GM18858 (cell line): ENCODE measurements around the gene MAMLD1.
"Not testable (repeated sequence)": the region's sequence is repeated elsewhere in the genome, so short reads cannot be mapped to it uniquely, and the experiment has no call there.

Experiments used
- ATAC-seq: cut with Tn5 transposase; IDR thresholded peaks from one replicate; pipeline ENCODE4 v1.9.1; 2021; ENCODE audit not compliant: unreplicated experiment

The MAMLD1 gene, protein sequence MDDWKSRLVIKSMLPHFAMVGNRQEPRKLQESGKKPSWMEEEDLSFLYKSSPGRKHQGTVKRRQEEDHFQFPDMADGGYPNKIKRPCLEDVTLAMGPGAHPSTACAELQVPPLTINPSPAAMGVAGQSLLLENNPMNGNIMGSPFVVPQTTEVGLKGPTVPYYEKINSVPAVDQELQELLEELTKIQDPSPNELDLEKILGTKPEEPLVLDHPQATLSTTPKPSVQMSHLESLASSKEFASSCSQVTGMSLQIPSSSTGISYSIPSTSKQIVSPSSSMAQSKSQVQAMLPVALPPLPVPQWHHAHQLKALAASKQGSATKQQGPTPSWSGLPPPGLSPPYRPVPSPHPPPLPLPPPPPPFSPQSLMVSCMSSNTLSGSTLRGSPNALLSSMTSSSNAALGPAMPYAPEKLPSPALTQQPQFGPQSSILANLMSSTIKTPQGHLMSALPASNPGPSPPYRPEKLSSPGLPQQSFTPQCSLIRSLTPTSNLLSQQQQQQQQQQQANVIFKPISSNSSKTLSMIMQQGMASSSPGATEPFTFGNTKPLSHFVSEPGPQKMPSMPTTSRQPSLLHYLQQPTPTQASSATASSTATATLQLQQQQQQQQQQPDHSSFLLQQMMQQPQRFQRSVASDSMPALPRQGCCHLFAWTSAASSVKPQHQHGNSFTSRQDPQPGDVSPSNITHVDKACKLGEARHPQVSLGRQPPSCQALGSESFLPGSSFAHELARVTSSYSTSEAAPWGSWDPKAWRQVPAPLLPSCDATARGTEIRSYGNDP

DNA sequence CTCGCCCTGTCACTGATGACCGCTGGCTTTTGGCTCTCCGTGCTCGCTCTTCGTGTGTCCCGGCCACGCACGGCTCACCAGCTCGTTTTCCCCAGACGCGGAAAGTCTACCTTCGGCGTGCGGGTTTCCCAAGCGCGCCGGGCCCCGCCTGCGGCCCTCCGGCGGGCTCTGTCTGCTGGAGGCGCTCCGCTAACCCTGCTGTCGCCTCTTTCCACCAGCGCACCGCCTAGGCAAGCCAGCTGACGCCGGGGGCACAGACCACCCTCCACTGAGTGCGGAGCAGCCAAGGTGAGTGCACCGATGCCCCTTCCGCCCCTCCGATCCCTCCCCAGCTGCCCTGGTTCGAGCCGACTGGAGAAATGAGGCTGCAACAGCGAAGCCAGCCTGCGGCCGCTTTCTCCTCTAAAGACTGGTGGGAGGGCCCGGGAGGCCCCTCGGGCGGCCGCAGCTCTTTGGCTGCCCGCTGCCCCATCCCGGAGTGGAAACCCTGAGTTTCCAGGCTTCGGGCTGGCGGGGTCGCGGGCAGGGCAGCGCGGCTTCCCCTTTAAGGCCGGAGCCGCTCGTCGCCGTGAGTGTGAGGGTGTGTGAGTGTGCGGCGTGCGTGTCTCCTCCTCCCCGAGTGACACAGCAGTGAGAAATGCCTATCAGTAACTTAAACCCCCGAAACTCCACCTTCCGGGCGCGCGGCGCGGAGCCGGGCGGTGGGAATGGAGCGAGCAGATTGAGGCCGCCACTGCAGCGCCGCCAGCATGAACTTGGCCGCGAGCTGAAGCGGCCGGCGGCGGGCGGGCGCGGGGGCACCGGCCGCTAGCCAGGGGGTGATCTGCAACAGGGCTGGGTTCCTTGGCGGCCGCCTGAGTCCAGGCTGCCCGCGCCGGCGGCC is at the start of gene MAMLD1:
Gene MAMLD1, plus strand, starts transcription at position 719 of the 883 bp plus-strand sequence. CDS start 82,200 bp downstream, outside the sequence.
- no peak for ATAC-seq

DNA sequence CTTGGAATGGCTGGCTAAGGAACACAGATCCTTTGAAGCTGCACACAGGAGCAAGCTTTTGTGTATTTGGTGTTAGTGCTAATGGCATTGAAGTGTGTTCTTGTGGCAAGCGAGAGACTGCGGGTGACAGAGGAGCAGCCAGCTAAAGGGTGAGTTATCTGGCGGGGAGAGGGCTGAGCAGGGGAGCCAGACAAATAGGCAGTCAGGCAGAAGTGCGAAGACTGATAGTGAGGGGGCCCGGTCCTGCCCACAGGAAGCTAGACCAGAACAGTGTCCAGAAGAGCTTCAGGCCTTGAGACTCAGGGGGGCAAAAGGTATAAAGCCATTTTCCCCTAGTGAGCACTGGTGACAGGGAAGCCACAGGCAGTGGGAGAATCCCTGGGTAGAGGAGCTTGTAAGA is 49.6 kb upstream of the MAMLD1 start:
- ATAC-seq, result no peak

DNA sequence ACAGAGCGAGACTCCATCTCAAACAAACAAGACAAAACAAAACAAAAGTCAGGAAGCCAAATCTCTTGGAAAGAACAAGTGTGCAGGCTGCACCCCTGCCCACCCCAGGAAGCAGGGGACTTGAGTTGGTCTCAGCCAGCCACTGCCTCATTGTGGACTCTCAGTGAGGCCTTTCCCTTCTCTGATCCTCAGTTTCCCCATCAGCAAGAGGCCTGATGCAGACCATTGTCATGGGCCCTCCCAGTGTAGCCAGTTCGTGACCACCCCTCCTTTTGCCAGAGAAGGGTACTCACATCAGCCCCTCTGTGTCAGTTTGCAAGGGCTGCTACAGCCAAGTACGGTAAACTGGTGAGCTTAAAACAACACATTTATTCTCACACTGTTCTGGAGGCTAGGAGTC is 48.9 kb upstream of the MAMLD1 start:
- no peak for ATAC-seq

DNA sequence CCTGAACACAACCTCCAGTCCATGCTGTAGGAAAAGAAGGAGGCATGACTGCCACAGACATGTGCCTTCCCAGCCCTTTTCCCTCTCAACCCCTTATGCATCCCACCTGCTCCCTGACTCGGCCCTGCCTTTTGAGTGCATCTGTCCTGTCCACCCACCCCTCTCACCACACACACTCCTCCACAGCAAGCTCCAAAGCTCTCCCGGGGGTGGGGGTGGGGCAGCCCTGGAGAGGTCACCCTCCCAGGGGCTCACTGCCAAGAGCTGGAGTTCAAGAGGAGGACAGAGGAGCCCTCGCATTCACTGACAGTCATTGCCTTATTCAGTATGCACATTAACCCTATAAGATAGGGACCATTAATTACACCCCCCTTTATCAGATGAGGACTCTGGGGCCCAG is 46.6 kb upstream of the MAMLD1 start:
- ATAC-seq, result no peak

DNA sequence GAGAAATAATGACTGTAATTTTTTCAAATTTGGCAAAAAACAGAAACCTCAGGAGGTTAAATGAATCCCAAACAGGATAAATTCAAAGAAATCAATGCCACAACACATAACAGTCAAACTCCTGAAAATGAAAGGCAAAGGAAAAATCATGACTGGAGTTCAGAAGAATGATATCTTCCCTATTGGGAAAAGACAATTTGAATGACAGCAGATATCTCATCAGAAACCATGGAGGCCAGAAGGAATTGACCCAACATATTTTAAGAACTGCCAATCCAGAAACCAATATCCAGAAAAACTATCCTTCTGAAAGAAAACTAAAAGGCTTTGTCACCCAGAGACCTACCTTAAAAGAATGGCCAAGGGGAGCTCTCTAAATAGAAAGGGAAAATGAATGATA is 40.1 kb upstream of the MAMLD1 start:
- ATAC-seq, result no peak

DNA sequence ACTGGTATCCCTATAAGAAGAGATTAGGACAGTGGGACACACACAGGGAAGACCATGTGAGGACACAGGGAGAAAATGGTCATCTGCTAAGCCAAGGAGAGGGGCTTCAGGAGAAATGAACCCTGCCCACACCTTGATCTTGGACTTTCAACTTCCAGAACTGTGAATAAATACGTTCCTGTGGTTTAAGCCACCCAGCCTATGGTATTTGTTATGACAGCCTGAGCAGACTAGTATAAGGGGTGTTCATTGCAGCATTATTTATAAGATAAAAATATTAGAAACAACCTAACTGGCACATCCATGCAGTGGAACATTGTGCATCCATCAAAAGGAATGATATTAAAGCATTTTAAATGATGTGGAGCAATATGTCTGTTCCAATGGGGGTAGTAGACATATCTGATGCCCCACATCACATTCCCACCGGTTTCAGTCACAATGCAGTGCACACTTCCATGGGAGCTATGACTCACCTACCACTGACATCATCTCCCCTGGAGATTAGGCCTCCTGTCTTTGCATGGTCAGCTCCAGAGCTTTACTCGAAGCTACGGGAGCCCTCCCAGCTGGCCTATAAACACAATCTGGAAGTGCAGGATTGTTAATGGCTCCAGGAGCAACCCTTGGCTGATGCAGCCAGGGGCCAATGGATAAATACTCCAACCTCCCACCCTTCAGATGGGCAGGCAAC is 38.9 kb upstream of the MAMLD1 start:
- no peak for ATAC-seq

DNA sequence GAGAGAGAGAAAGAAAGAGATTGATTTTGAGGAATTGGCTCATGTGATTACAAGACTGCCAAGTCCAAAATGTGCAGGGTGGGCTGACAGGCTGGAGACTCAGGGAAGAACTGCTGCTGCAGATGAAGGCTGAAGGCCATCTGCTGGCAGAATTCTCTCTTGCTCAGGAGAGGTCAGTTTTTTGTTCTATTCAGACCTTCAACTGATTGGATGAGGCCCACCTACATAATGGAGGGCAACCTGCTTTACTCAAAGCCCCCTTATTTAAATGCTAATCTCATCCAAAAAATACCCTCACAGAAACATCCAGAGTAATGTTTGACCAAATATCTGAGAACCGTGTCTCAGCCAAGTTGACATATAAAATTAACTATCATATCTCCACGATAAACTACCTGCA is 38.2 kb upstream of the MAMLD1 start:
- no peak for ATAC-seq

DNA sequence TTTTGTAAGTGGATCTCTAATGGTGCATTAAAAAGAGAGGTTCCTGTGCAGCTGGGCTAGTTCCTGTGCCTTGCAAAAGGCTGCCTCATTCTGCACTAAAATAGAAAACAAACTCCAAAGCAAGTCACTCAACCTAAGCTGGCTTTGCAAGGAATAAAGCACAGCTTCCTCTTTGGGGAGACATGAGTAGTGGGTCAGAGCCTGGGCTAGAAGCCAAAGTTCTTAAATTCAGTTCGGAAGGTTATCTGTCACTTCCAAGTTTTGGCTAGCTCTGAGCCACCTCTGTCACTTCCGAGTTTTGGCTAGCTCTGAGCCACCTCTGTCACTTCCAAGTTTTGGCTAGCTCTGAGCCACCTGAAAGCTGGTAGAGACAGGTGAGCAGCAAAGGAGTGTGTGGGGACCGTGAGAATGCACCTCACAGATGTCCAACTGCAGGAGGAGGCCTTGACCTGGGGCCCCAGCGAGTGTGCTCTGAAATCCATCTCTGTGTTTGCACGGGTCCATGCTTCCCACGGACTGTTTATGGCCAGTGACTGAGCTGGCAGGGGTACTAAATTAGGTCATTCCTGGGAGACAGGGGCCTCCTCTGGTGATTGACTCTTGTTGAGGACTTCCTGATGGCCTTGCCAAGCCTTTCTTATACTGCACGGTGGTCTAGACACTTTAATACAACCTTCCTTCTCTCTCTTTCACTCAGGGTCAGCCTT is 36.4 kb upstream of the MAMLD1 start:
- ATAC-seq, result no peak

DNA sequence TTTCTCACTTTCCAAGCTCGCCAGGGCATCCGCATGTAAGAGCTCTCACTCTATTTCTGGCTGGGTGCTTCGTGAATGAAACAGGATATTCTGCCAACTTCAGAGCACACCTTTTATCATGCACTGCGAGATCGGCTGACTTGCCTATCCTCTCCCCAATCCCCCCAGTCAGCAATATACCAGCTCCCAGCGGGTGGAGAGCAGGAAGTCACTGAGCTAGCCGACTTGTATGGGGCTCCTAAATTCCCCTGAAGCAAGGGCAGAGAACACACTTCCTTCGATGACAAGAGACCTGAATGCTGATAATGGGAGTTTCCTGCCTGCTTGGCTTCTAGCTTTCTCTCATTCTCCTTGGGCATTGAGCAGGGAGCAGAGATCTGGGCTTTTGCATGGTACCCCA is 33.8 kb upstream of the MAMLD1 start:
- ATAC-seq, result no peak

DNA sequence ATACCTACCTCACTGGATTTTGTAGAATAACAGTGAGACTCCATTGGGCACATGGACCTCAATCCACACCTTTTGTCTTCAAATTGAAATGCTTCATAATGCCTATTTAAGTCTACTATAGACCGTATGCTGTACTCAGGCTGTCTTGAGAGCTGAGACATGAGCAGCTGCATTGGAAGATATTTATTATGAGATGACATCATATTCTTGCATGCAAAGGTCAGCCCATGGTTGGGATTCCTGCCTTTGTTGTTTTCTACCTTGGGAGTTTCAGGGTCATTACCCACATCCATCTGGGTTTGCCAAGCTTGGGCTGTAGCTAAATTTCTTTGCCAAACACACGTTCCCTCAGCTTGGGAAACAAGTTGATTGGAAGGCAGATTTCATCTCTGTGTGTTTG is 33.2 kb upstream of the MAMLD1 start:
- ATAC-seq, result no peak

DNA sequence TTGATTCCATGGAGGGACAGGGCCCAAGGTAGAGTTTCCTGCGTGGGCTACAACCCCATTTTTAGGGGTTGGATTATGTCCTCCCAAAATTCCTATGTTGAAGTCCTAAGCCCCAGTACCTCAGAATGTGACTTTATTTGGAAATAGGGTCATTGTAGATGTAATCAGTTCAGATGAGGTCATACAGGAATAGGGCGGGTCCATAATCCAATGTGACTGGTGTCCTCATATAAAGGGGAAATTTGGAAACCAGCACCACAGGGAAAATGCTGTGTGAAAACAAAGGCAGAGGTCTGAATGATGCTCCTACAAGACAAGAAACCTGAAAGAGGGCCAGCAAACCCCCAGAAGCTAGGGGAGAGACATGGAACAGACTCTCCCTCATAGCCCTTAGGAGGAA is 31.1 kb upstream of the MAMLD1 start:
- ATAC-seq, result no peak

DNA sequence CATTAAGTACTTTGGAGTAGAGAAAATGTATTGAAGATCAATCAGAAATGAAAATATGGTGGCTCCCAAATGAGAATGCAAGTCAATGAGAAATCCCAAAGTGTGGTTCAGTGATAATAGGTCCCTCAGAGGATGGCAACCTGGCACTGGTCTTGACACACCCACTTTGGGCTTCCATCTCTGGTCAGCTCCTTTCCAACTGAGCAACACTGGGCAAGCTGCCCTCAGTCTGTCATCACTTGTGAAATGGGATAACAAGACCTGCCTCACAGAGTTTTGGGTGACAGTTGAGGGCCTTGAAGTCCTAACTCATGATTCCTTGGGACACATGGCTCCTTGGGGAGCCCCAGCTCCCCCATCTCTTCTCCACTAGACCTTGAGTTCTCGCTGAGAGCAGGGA is 29.0 kb upstream of the MAMLD1 start:
- no peak for ATAC-seq

DNA sequence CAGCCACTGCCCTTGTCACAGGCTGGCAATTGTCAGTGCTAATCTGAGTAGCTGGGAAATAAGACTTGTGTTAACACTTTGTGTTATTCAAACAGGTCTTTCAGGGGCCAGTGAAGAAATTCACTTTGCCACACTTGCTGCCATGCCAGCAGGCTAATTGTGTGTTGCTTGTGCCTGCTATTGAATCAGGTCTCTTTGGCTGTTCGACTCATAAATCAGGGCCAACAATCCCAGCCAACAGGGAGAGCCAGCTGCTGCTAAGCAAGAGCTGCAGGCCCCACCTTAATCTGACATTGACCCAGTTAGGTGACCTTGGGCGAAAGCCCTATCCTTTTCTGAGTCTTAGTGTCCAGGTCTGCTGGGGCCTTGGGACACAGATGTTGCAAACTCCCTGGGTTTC is 28.1 kb upstream of the MAMLD1 start:
- no peak for ATAC-seq

DNA sequence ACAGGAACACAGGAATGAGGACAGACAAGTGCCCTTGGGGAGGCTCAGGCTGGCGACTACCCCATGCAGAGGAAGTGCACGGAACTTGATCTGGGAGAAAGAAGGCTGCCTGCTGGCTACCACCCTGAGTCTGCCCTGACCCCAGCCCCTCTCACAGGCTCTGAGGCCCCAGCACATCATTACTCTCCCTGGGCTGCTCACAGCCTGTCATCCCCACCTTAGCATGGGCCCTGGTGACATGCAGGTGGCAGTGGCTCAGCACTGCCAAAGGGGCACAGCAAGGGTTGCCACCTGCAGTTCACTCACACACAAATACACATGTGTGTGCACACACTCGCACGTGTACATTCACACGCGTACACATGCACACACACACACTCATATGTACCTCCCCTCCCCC is 26.1 kb upstream of the MAMLD1 start:
- no peak for ATAC-seq

DNA sequence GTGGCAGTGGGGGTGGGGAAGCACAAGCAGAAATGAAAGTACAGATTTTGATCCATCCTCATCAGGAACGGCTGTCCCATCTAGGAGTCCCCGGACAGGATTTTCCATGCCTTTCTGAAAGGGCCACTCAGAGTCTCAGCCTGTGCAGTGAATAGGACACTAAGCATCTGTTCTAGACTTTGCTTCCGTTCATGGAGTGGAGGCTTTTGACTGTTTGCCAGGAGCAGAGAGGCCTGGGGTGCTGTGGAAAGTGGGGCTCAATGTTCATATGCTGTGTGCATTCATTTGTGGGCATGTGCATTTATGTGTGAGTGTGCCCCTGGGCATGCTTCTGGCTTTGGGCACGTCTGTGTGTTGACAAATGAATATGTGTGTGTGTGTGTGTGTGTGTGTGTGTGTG is 25.6 kb upstream of the MAMLD1 start:
- no peak for ATAC-seq

DNA sequence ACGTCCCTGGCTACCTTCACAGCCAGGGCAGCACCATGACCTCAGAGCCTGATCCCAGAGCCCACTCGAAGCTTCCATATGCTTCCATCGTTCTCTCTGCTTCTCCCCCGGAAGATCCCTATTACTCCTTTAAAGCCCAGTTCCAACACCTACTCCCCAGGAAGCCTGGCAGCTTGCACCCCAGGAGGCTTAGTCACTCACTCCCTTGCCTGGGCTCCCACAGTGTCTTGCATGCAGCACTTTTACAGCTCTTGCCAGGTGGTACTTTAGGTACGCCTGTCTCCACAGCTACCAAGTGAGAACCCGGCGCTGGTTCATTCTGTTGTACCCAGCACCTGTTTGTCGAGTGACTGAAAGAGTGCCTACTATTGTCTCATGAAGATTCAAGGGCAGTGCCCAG is 24.5 kb upstream of the MAMLD1 start:
- no peak for ATAC-seq

DNA sequence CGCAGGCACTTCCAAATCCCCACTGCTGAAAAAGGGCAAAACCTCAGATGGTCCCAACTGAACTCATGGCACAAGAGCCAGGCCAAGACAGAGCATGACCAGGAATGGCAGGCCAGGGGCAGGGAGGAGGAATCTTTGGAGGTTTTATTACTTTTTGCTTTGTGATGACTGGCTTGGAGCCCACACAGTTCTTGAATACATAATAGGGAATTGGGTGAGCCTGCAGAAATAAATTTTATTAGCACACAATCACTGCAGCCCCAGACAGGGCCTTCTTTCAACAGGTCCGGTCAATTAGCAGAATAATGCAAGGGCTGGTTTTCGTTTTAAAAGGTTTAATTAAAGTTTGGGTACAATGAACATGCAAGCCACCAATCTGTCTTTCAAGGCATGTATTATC is 23.4 kb upstream of the MAMLD1 start:
- no peak for ATAC-seq

DNA sequence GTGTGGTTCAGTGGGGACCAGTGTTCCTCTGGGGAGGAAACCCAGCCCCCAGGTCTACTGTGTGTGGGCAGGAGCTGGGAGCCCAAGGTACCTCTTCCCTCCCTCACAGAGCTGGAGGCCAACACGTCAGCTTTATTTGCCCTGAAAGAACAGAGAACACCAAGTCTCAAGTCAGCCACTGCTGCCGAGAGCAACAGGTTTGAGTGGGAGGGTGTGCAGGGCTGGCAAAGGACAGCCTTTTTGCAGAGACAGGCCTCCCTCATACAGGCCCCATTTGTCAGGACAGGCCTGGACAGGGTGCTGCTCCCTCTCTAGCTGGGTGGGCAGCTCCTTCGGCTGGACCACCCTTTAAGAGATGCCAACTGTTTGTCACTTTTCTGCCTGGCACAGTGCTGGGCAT is 22.8 kb upstream of the MAMLD1 start:
- ATAC-seq, result not testable (repeated sequence)

DNA sequence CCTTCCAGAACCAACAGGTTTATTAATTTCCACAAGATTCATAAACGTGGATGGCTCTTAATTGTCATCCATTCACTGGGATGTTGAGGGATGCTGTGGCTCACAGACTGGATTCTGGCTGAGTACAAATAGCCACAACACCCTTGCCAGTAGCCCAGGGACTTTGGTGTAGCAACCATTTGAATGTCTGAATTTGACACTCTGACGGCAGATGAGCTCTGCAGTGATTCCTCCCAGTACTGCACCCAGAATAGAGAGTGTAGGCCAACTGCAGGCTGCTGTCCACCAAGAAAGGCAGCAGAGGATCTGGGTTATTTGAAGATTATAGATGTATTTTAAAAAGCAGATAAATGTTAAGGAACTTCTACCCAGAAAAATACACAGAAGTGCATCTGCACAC is 15.6 kb upstream of the MAMLD1 start:
- ATAC-seq, result no peak

DNA sequence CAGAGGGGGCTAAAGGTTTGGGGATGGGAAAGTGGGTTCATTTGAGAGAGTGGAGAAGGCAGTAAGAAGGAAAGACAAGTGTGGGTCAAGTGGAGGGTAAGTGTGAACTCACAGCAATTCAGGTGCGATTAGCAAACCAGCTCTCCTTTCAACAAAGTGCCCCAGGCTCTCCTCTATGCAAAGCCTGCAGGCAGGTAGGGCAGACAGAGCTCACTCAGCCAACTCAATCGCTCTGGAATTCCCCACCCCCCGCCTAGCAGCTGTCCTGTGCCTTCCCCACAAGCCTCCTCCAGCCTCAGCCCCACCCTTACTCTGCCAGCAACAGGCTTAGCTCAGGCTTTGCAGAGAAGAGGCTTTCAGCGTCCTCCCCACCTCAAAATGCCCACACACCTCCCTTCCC is 14.8 kb upstream of the MAMLD1 start:
- no peak for ATAC-seq
